Activated CD4-positive, alpha-beta T cell treated with anti-CD3 and anti-CD28 coated beads for 36 hours (primary cell): ENCODE measurements around the gene RNF32. TPM values are rescaled to one million over a fixed set of nuclear protein-coding genes. Genes with fewer than 3 reads are reported as not detected.

Source experiments
- ATAC-seq: fragments of 200-7000 bp; cut with Tn5 transposase; one replicate; pipeline ENCODE4 v1.10.0; 2021; ENCODE audit warnings: mild to moderate bottlenecking, moderate library complexity
- CTCF ChIA-PET: fragments of 350-600 bp; sonication (Branson Sonifier 250); formaldehyde crosslinking; loops from one replicate; lab custom pipeline; 2021; ENCODE audit warnings: antibody characterized with exemption; lab: Charles Lee
- POLR2A ChIA-PET: fragments of 350-600 bp; sonication (Branson Sonifier 250); formaldehyde crosslinking; loops from one replicate; lab custom pipeline; 2021; ENCODE audit warnings: antibody characterized with exemption, inconsistent platforms; lab: Charles Lee
- DNase-seq: peaks from one replicate; pipeline ENCODE4 v3.0.0-alpha.2; 2020
- H3K27ac Mint-ChIP-seq: one replicate; pipeline ENCODE4 v1.8.0; 2021; ENCODE audit warnings: mixed read lengths
- H3K27me3 Mint-ChIP-seq: one replicate; pipeline ENCODE4 v1.8.0; 2021; ENCODE audit warnings: mixed read lengths
- H3K36me3 Mint-ChIP-seq: one replicate; pipeline ENCODE4 v1.8.0; 2021; ENCODE audit warnings: low read depth, mixed read lengths
- H3K4me1 Mint-ChIP-seq: one replicate; pipeline ENCODE4 v1.8.0; 2021; ENCODE audit warnings: mixed read lengths
- H3K4me3 Mint-ChIP-seq: one replicate; pipeline ENCODE4 v1.8.0; 2021; ENCODE audit warnings: mild to moderate bottlenecking, moderate library complexity, mixed read lengths
- H3K9me3 Mint-ChIP-seq: one replicate; pipeline ENCODE4 v1.8.0; 2021; ENCODE audit warnings: low read depth, mixed read lengths
- intact Hi-C, 2 experiments: fragments of 100-400 bp; cut with DNase I in 1 of 2; cut with micrococcal nuclease in 1 of 2; formaldehyde crosslinking; loops; one replicate each; pipeline versions ENCODE4 v1.14.2 to v1.15.1; 2022 to 2024; cut with DNase I, micrococcal nuclease
- total RNA-seq, 2 experiments: library from RNA; stranded (reverse); gene quantifications; one replicate each; pipeline ENCODE4 v1.2.3, GENCODE V29; 2021

The RNF32 gene
- total RNA-seq, 2 experiments from 2014 or later, result 0.71 to 0.90 TPM

DNA sequence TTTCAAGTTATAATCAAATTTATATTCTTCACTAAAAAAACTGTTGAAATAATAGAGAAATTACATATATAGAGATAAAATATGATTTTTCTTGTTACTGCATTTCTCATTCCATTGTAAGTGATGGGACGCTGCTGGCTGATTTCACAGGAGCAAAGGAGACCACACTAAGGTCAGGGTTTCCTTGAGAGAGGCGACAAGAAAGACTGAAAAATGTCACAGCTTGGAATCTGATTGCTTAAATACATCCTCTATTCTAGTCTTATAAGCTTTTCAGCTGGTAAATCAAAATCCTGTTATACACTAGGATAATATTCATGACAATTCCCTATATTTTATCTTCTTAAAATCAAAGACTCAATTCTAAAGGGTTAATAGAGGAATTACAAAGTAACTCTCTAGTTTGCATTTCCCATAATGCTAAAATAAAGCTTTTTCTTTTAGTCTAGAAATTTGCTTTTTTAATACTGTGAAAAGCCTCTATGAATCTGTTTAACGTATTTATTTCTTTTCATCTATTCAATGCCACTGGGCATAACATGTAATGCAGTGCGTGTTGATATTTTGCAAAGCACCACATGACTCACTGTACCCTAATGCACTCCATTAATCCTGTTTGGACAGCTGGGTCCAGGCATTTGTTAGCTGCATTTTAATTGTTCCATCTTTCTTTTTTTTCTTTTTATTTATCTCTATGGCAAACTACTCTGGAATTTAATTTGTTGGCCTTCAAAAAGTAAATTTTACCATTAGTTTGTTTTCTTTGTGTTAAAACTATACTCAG, 81.7 kb downstream of the RNF32 start:
- ATAC-seq, result no peak
- ChIA-PET POLR2A (no interaction called here), CTCF (no interaction called here)
- no peak overlapping the region for H3K27ac Mint-ChIP-seq
- intact Hi-C loops, result no loop called here
- no peak for DNase-seq
- H3K4me1 Mint-ChIP-seq, result no peaks in the 10 kb centered on the region
- H3K9me3 Mint-ChIP-seq, result no peaks in the 10 kb centered on the region
- H3K36me3 Mint-ChIP-seq, result peaks cover 17% of the 10 kb centered on the region
- H3K27me3 Mint-ChIP-seq, result no peaks in the 10 kb centered on the region
- no peak overlapping the region for H3K4me3 Mint-ChIP-seq

GRCh38 chr7:156725073-156725472, 84.5 kb downstream of the RNF32 start:
- DNase-seq (no peak), ATAC-seq (no peak)
- ChIA-PET CTCF (interaction anchor here (0.9 to 1.0 kb wide), 2 partner anchors 14 to 53 kb away, joined by 3 read pairs; no protein-coding TSS in a partner anchor), POLR2A (no interaction called here)
- intact Hi-C loops, result no loop called here
- no peak overlapping the region for H3K27ac Mint-ChIP-seq
- H3K36me3 Mint-ChIP-seq, result peaks cover 12% of the 10 kb centered on the region
- H3K27me3 Mint-ChIP-seq, result no peaks in the 10 kb centered on the region
- no peak overlapping the region for H3K4me3 Mint-ChIP-seq
- H3K9me3 Mint-ChIP-seq, result no peaks in the 10 kb centered on the region
- H3K4me1 Mint-ChIP-seq, result no peaks in the 10 kb centered on the region

DNA sequence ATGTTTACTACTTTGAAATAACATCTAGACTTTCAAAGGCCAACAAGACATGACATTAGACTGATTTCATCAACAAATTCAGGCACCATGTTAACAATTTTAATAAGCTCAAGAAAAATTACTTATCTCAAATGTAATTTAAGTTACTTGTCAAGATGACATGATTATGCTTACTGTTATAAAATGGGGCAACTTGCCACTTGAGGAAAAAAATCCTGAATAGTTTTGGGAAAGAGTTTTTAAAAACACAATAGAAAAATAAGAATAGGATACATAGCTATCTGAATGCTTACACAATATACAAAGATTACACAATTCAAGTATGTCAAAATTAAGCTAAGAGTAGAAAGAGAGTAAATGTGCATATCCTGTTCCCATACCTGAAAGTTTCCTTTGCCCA, 85.4 kb downstream of the RNF32 start:
- no peaks in the 10 kb centered on the region for H3K4me1 Mint-ChIP-seq
- CTCF ChIA-PET, result interaction anchor here (1.3 kb wide), 1 partner anchor 93 kb away, joined by 3 read pairs; no protein-coding TSS in a partner anchor

More for the DNA sequence above, 85.4 kb downstream of the RNF32 start:
- intact Hi-C loops, result no loop called here
- ATAC-seq, result no peak
- Mint-ChIP-seq H3K36me3 (peaks cover 12% of the 10 kb centered on the region), H3K9me3 (no peaks in the 10 kb centered on the region), H3K4me3 (no peak overlapping the region), H3K27ac (no peak overlapping the region), H3K27me3 (no peaks in the 10 kb centered on the region)
- POLR2A ChIA-PET, result no interaction called here
- DNase-seq, result no peak
